B cell (primary cell): ENCODE measurements around the gene GEMIN5. TPM values are rescaled to one million over a fixed set of nuclear protein-coding genes. Genes with fewer than 3 reads are reported as not detected.

ENCODE experiments used
- ATAC-seq: fragments of 200-7000 bp; cut with Tn5 transposase; one replicate; pipeline ENCODE4 v1.10.0; 2021; ENCODE audit warnings: low read depth, mild to moderate bottlenecking, moderate number of reproducible peaks, moderate library complexity
- CTCF ChIA-PET: fragments of 350-600 bp; sonication (Branson Sonifier 250); formaldehyde crosslinking; loops from one replicate; lab custom pipeline; 2021; ENCODE audit warnings: antibody characterized with exemption, inconsistent platforms; lab: Charles Lee
- POLR2A ChIA-PET: fragments of 350-600 bp; sonication (Branson Sonifier 250); formaldehyde crosslinking; loops from one replicate; lab custom pipeline; 2021; ENCODE audit warnings: antibody characterized with exemption; lab: Charles Lee
- DNase-seq: peaks from one replicate; pipeline ENCODE4 v3.0.0; 2013
- H2AFZ ChIP-seq: 2 replicates; pipeline ENCODE4 v1.6.1; 2012; ENCODE audit warnings: mild to moderate bottlenecking, low read depth, low read length; ENCODE audit not compliant: insufficient read depth, poor library complexity, severe bottlenecking
- H3K27ac ChIP-seq, 2 donors: 1 replicate in 1 of 2; 2 replicates in 1 of 2; pipeline ENCODE4 v1.5.1; 2012 to 2013; ENCODE audit warnings: low read length in 2 of 2, mild to moderate bottlenecking in 2 of 2, moderate library complexity in 1 of 2
- H3K27me3 ChIP-seq, 4 experiments: fragments of 200-600 bp in 1 of 4; sonication (generic) in 1 of 4; replicated peaks in 1 of 4; 1 replicate in 2 of 4; 2 replicates in 2 of 4; pipeline versions ENCODE4 v1.6.1 to v1.7.0; 2013 to 2016; ENCODE audit warnings: low read length in 3 of 4, mild to moderate bottlenecking in 2 of 4, mixed read lengths in 1 of 4, moderate library complexity in 1 of 4; ENCODE audit not compliant: insufficient read depth in 4 of 4, control insufficient read depth in 3 of 4; ENCODE audit errors: control extremely low read depth in 1 of 4
- H3K36me3 ChIP-seq, 2 experiments: replicated peaks in 1 of 2; 1 replicate in 1 of 2; 2 replicates in 1 of 2; pipeline versions ENCODE4 v1.6.1 to v1.7.1; 2013; ENCODE audit warnings: low read length in 1 of 2; ENCODE audit not compliant: insufficient read depth in 2 of 2, control insufficient read depth in 1 of 2; ENCODE audit errors: control extremely low read depth in 1 of 2, extremely low read depth in 1 of 2
- H3K4me1 ChIP-seq, 2 donors: fragments of 200-600 bp in 1 of 2; sonication (generic) in 1 of 2; 1 replicate in 1 of 2; 2 replicates in 1 of 2; pipeline versions ENCODE4 v1.5.1 to v1.6.1; 2013 to 2017; ENCODE audit warnings: low read length in 2 of 2; ENCODE audit not compliant: control insufficient read depth in 2 of 2, insufficient read depth in 2 of 2
- H3K4me2 ChIP-seq: replicated peaks from 2 replicates; pipeline ENCODE3; 2012; ENCODE audit warnings: mild to moderate bottlenecking, low read depth, low read length; ENCODE audit not compliant: poor library complexity, severe bottlenecking
- H3K4me3 ChIP-seq, 5 experiments: fragments of 200-600 bp in 1 of 5; sonication (generic) in 1 of 5; 1 replicate in 3 of 5; 2 replicates in 2 of 5; pipeline versions ENCODE4 v1.5.1 to v1.7.0; 2011 to 2016; ENCODE audit warnings: low read length in 4 of 5, mild to moderate bottlenecking in 4 of 5, low read depth in 2 of 5, control low read depth in 1 of 5, moderate library complexity in 1 of 5; ENCODE audit not compliant: insufficient read depth in 1 of 5; ENCODE audit errors: control extremely low read depth in 1 of 5, extremely low read depth in 1 of 5
- H3K79me2 ChIP-seq: fragments of 200-600 bp; sonication (generic); one replicate; pipeline ENCODE4 v1.6.0; 2016; ENCODE audit warnings: low read length; ENCODE audit not compliant: control insufficient read depth, insufficient read depth
- H3K9ac ChIP-seq: fragments of 200-600 bp; sonication (generic); 2 replicates; pipeline ENCODE4 v1.6.1; 2017; ENCODE audit warnings: mild to moderate bottlenecking, low read length, moderate library complexity
- H3K9me3 ChIP-seq, 3 donors: one replicate each; pipeline versions ENCODE4 v1.6.1 to v1.7.1; 2013; ENCODE audit warnings: low read length in 2 of 3; ENCODE audit not compliant: control insufficient read depth in 2 of 3, insufficient read depth in 1 of 3; ENCODE audit errors: control extremely low read depth in 1 of 3
- H4K20me1 ChIP-seq: 2 replicates; pipeline ENCODE4 v1.6.0; 2012; ENCODE audit warnings: mild to moderate bottlenecking, low read length; ENCODE audit not compliant: insufficient read depth, control insufficient read depth, poor library complexity, severe bottlenecking
- H3K27ac Mint-ChIP-seq: one replicate; pipeline ENCODE4 v1.8.0; 2021; ENCODE audit warnings: mixed read lengths
- H3K27me3 Mint-ChIP-seq: one replicate; pipeline ENCODE4 v1.8.0; 2021; ENCODE audit warnings: mixed read lengths
- H3K4me1 Mint-ChIP-seq: one replicate; pipeline ENCODE4 v1.8.0; 2021; ENCODE audit warnings: mixed read lengths
- H3K4me3 Mint-ChIP-seq: one replicate; pipeline ENCODE4 v1.8.0; 2021; ENCODE audit warnings: mixed read lengths
- H3K9me3 Mint-ChIP-seq: one replicate; pipeline ENCODE4 v1.8.0; 2022; ENCODE audit warnings: mixed read lengths; ENCODE audit not compliant: insufficient read depth
- EZH2 ChIP-seq: IDR thresholded peaks from 2 replicates; pipeline ENCODE4 v1.6.1; 2012; ENCODE audit warnings: borderline replicate concordance, low read depth, mild to moderate bottlenecking, moderate library complexity, low read length; ENCODE audit not compliant: insufficient read depth, poor library complexity, severe bottlenecking
- WGBS: methylation state at CpG from one replicate; pipeline ENCODE4 v1.1.5; 2013; ENCODE audit warnings: missing lambda C conversion rate; ENCODE audit not compliant: insufficient coverage; 5-methylcytosine and 5-hydroxymethylcytosine counted together
- intact Hi-C: fragments of 100-400 bp; cut with micrococcal nuclease; formaldehyde crosslinking; loops from one replicate; pipeline ENCODE4 v1.10.0; 2022
- polyA plus RNA-seq: library from polyadenylated mRNA; depleted of rRNA; stranded (reverse); fragments of >200 nt; gene quantifications from 2 replicates; pipeline ENCODE4 v1.2.3, GENCODE V29; 2012
- total RNA-seq, 2 donors: library from RNA; stranded (reverse); fragments of 120-200 nt in 1 of 2; gene quantifications; 1 replicate in 1 of 2; 2 replicates in 1 of 2; pipeline versions ENCODE4 v1.2.3 to v1.2.4, GENCODE V29; 2013 to 2022
- TF ChIP-seq, protein P1 (sequence below): fragments of 200-600 bp; IDR thresholded peaks from one replicate; pipeline ENCODE4 v1.8.0; 2022; ENCODE audit warnings: antibody characterized with exemption, mild to moderate bottlenecking

The GEMIN5 gene
- total and polyA plus RNA-seq, 2 donors (not counting 1 experiment from before 2014, with no cell fraction given): 3.6 to 15.5 TPM

DNA sequence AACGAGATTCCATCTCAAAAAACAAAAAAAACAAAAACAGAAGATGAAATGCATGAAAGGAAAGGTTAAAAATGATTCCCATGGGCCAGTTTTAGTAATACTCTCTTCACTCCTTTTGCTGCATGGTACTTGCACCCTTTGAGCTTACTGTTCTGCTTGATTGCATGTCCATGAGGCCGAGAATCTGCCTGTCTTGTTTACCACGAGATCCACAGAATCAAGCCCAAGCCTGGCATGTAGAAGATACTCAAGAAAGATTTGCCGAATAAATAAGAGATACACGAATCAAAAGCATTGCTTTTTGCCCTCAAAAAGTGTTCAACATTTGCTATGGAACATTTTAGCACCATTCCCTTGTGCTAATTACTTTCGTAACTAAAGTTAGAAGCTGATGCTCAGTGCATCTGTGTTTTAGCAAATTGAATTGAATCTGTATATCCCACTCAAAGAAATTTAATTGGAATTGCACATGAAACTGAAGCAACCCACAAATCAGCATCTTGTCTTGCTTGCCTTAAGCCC lies 88.7 kb downstream of the GEMIN5 start:
- intact Hi-C loops: no loop called here
- POLR2A ChIA-PET: no interaction called here
- no peak overlapping the region for H3K4me2 ChIP-seq
- Mint-ChIP-seq H3K4me3 (no peak overlapping the region), H3K27me3 (no peaks in the 10 kb centered on the region), H3K4me1 (no peaks in the 10 kb centered on the region), H3K27ac (no peak overlapping the region), H3K9me3 (no peaks in the 10 kb centered on the region)
- no peak overlapping the region for H2AFZ ChIP-seq
- no peaks in the 10 kb centered on the region for H3K9me3 ChIP-seq
- H3K79me2 ChIP-seq: no peaks in the 10 kb centered on the region
- TF ChIP-seq, protein P1, sequence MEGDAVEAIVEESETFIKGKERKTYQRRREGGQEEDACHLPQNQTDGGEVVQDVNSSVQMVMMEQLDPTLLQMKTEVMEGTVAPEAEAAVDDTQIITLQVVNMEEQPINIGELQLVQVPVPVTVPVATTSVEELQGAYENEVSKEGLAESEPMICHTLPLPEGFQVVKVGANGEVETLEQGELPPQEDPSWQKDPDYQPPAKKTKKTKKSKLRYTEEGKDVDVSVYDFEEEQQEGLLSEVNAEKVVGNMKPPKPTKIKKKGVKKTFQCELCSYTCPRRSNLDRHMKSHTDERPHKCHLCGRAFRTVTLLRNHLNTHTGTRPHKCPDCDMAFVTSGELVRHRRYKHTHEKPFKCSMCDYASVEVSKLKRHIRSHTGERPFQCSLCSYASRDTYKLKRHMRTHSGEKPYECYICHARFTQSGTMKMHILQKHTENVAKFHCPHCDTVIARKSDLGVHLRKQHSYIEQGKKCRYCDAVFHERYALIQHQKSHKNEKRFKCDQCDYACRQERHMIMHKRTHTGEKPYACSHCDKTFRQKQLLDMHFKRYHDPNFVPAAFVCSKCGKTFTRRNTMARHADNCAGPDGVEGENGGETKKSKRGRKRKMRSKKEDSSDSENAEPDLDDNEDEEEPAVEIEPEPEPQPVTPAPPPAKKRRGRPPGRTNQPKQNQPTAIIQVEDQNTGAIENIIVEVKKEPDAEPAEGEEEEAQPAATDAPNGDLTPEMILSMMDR: no peak
- TF ChIP-seq EZH2: no peak
- no peaks in the 10 kb centered on the region for H4K20me1 ChIP-seq
- ATAC-seq (no peak), DNase-seq (no peak)
- CTCF ChIA-PET: no interaction called here
- H3K27ac ChIP-seq: no peak overlapping the region
- H3K27me3 ChIP-seq: no peaks in the 10 kb centered on the region
- no peak overlapping the region for H3K9ac ChIP-seq
- no peaks in the 10 kb centered on the region for H3K36me3 ChIP-seq
- peaks cover 0 to 7% of the 10 kb centered on the region in 2 donors for H3K4me1 ChIP-seq
- H3K4me3 ChIP-seq: no peak overlapping the region
- WGBS: 41% methylated on average over 3 of the region's 6 CpGs

DNA sequence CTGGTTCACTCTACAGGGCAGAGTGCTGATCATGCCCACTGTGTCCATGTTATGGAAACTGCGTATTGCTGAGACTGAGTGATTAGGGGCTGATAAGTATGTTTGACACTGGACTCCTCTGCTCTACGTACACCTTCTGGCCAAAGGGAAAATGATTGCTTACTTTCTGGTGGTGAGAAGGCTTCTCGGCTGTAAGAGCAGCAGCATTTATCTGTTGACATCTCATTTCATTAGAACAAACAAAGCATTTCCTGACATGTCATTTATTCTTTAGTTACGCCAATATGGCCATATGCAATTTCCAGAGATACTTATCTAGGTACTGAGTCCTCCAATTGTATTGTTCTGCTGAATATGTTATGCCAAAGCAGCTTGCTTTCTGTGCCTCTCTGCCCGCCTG lies 93.2 kb downstream of the GEMIN5 start:
- 78% methylated on average over 3 of the region's 5 CpGs for WGBS
- no peaks in the 10 kb centered on the region for H3K27me3 ChIP-seq
- Mint-ChIP-seq H3K27me3 (no peaks in the 10 kb centered on the region), H3K27ac (no peak overlapping the region), H3K4me1 (no peaks in the 10 kb centered on the region), H3K4me3 (no peak overlapping the region), H3K9me3 (no peaks in the 10 kb centered on the region)
- TF ChIP-seq, protein P1: no peak
- no peak for TF ChIP-seq EZH2
- no peaks in the 10 kb centered on the region for H3K79me2 ChIP-seq
- intact Hi-C loops: no loop called here
- ChIA-PET CTCF (interaction anchor here (1.1 kb wide), 1 partner anchor 195 kb away, joined by 4 read pairs; no protein-coding TSS in a partner anchor), POLR2A (no interaction called here)
- no peak overlapping the region for H2AFZ ChIP-seq
- no peaks in the 10 kb centered on the region for H4K20me1 ChIP-seq
- no peak overlapping the region for H3K4me2 ChIP-seq
- DNase-seq (no peak), ATAC-seq (no peak)
- no peak overlapping the region for H3K9ac ChIP-seq
- no peak overlapping the region for H3K4me3 ChIP-seq
- no peaks in the 10 kb centered on the region for H3K4me1 ChIP-seq
- no peaks in the 10 kb centered on the region for H3K36me3 ChIP-seq
- H3K27ac ChIP-seq: no peak overlapping the region
- H3K9me3 ChIP-seq: no peaks in the 10 kb centered on the region
